Measurements from ENCODE around the gene BAG5. TPM values are rescaled to one million over a fixed set of nuclear protein-coding genes. Genes with fewer than 3 reads are reported as not detected.
A peak's percentile ranks its signal among the peaks of the same experiment; 100 is the strongest.

BAG5 gene
- total and polyA plus RNA-seq, 11 donors: 4.8 to 22.8 (median 17.0) TPM

- H3K4me1 ChIP-seq: peaks cover 3 to 59% (median 30%) of the 10 kb centered on the region in 12 donors
- no peaks in the 10 kb centered on the region for H3K27me3 ChIP-seq
- ATAC-seq: no peak
- peak overlapping the region; percentile 66 to 100 (median 86) for H3K4me3 ChIP-seq
- DNase-seq: peak in 1 of 5 donors; percentile 65
- peaks cover 0 to 28% (median 4%) of the 10 kb centered on the region in 9 donors for H3K36me3 ChIP-seq
- 48 to 61% (median 53%) methylated on average over 35 to 42 of the region's 42 CpGs for WGBS, 4 donors
- H3K9me3 ChIP-seq: no peaks in the 10 kb centered on the region
- TF ChIP-seq POLR2A (IDR thresholded peaks at IDR 0.05): no peak
- TF ChIP-seq CTCF (IDR thresholded peaks at IDR 0.05): no peak
- intact Hi-C loops (cut with DNase I): no loop called here
- H3K27ac ChIP-seq: peak overlapping the region; percentile 82 to 98 (median 95)
Measured at GRCh38 chr14:103529383-103530365, 32.8 kb downstream of the BAG5 start.

- TF ChIP-seq POLR2A (IDR thresholded peaks at IDR 0.05) (no peak), CTCF (IDR thresholded peaks at IDR 0.05) (no peak)
- peak; percentile 91 to 95 (median 92) for DNase-seq
- WGBS, 4 donors: 1 to 3% (median 2%) methylated on average over 27 to 70 of the region's 70 CpGs
- no peaks in the 10 kb centered on the region for H3K9me3 ChIP-seq
- intact Hi-C loops (cut with DNase I): no loop called here
- H3K4me1 ChIP-seq: peaks cover 3 to 63% (median 30%) of the 10 kb centered on the region in 12 donors
- peak within 1 kb of the TSS; percentile 82 to 98 (median 95) for H3K27ac ChIP-seq
- ATAC-seq: peak; percentile 82 to 93 (median 87)
- peaks cover 0 to 5% (median 0%) of the 10 kb centered on the region in 9 donors for H3K27me3 ChIP-seq
- H3K36me3 ChIP-seq: peaks cover 0 to 19% (median 4%) of the 10 kb centered on the region in 9 donors
- peak within 1 kb of the TSS; percentile 66 to 100 (median 86) for H3K4me3 ChIP-seq
Measured at GRCh38 chr14:103528587-103529382, 33.7 kb downstream of the BAG5 start, which contains the start of gene TRMT61A. Gene TRMT61A (plus strand): TSS chr14:103529196. CDS start chr14:103529979, 783 bp downstream.

GRCh38 chr14:103528146-103528586, 34.3 kb downstream of the BAG5 start:
- TF ChIP-seq POLR2A (IDR thresholded peaks at IDR 0.05): no peak
- no peak for TF ChIP-seq CTCF (IDR thresholded peaks at IDR 0.05)
- Histone ChIP-seq H3K27ac (peak overlapping the region; percentile 82 to 98 (median 95)), H3K4me3 (peak overlapping the region; percentile 66 to 100 (median 86)), H3K9me3 (no peaks in the 10 kb centered on the region), H3K36me3 (peaks cover 0 to 13% (median 3%) of the 10 kb centered on the region in 9 donors), H3K27me3 (peaks cover 0 to 11% (median 0%) of the 10 kb centered on the region in 9 donors), H3K4me1 (peaks cover 3 to 65% (median 34%) of the 10 kb centered on the region in 12 donors)
- WGBS, 4 donors: 25 to 47% (median 35%) methylated on average over 4 to 10 of the region's 10 CpGs
- intact Hi-C loops (cut with DNase I): no loop called here
- peak; percentile 27 to 64 (median 36) for ATAC-seq
- DNase-seq: peak in 2 of 5 donors; percentile 57 to 63

Data from heart left ventricle (tissue), 16 donors.